OCI-LY3 (cell line): ENCODE data around the gene CACNB4.

ENCODE experiments used
- H2AFZ ChIP-seq: fragments of 200-600, 300-600 bp; shearing (Covaris generic); 2 replicates; pipeline ENCODE4 v1.6.0; 2014; ENCODE audit warnings: antibody characterized with exemption, low read depth, low read length
- H3K27ac ChIP-seq: fragments of 200-600, 300-600 bp; sonication (generic); 2 replicates; pipeline ENCODE4 v1.5.1; 2014; ENCODE audit warnings: mild to moderate bottlenecking, low read length, moderate library complexity, mixed read lengths
- H3K27me3 ChIP-seq: fragments of 200-600, 300-600 bp; sonication (generic); 2 replicates; pipeline ENCODE4 v1.6.1; 2014; ENCODE audit warnings: low read depth, low read length, mixed read lengths
- H3K36me3 ChIP-seq: fragments of 200-600, 300-600 bp; sonication (generic); replicated peaks from 2 replicates; pipeline ENCODE3; 2014; ENCODE audit warnings: low read depth, low read length, mixed read lengths
- H3K4me1 ChIP-seq: fragments of 300-600, 200-600 bp; sonication (generic); 2 replicates; pipeline ENCODE4 v1.6.1; 2014; ENCODE audit warnings: low read length, mixed read lengths
- H3K4me2 ChIP-seq: fragments of 200-600, 300-600 bp; sonication (generic); 2 replicates; pipeline ENCODE4 v1.6.1; 2014; ENCODE audit warnings: low read length, mixed read lengths
- H3K4me3 ChIP-seq: fragments of 300-600, 200-600 bp; sonication (generic); 2 replicates; pipeline ENCODE4 v1.5.1; 2014; ENCODE audit warnings: antibody characterized with exemption, mild to moderate bottlenecking, low read length, moderate library complexity
- H3K79me2 ChIP-seq: fragments of 300-600, 200-600 bp; shearing (Covaris generic); 2 replicates; pipeline ENCODE4 v1.6.1; 2014; ENCODE audit warnings: mild to moderate bottlenecking, low read length, mixed read lengths
- H3K9ac ChIP-seq: fragments of 300-600, 200-600 bp; shearing (Covaris generic); 2 replicates; pipeline ENCODE4 v1.6.0; 2014; ENCODE audit warnings: mild to moderate bottlenecking, low read length, moderate library complexity
- H3K9me3 ChIP-seq: fragments of 200-600, 300-600 bp; shearing (Covaris generic); 2 replicates; pipeline ENCODE4 v1.6.1; 2014; ENCODE audit warnings: low read length, mixed read lengths; ENCODE audit not compliant: insufficient read depth
- H4K20me1 ChIP-seq: fragments of 200-600, 300-600 bp; sonication (generic); 2 replicates; pipeline ENCODE4 v1.6.1; 2016; ENCODE audit warnings: low read length, mixed read lengths; ENCODE audit not compliant: insufficient read depth
- CTCF ChIP-seq: fragments of 200-600, 300-600 bp; sonication (generic); IDR thresholded peaks from 2 replicates; pipeline ENCODE4 v1.5.1; 2014; ENCODE audit warnings: antibody characterized with exemption, low read length, low read depth
- EZH2phosphoT487 ChIP-seq: fragments of 200-600 bp; shearing (Covaris generic); IDR thresholded peaks from 2 replicates; pipeline ENCODE4 v1.6.1; 2018; ENCODE audit warnings: antibody characterized with exemption, mixed run types, low read depth

Gene CACNB4

GRCh38 chr2:152098496-152099366 is at the start of gene CACNB4:
Gene CACNB4 (minus strand): TSS chr2:152099044.
- peak within 1 kb of the TSS; percentile 39; the same call in 1 of the 2 replicates for H3K9ac ChIP-seq

GRCh38 chr2:152134488-152135280 is 35.8 kb upstream of the CACNB4 start:
- peak overlapping the region; percentile 40 for H3K4me2 ChIP-seq
- no peak overlapping the region for H3K27ac ChIP-seq
- TF ChIP-seq CTCF (no peak), EZH2phosphoT487 (no peak)
- H3K9ac ChIP-seq: no peak overlapping the region
- no peaks in the 10 kb centered on the region for H3K9me3 ChIP-seq
- no peak overlapping the region for H2AFZ ChIP-seq
- peaks cover 4% of the 10 kb centered on the region for H3K36me3 ChIP-seq
- H3K27me3 ChIP-seq: no peaks in the 10 kb centered on the region
- no peak overlapping the region for H3K4me3 ChIP-seq
- H3K4me1 ChIP-seq: peaks cover 13% of the 10 kb centered on the region
- H4K20me1 ChIP-seq: no peaks in the 10 kb centered on the region
- no peaks in the 10 kb centered on the region for H3K79me2 ChIP-seq

More at GRCh38 chr2:152098496-152099366, at the start of gene CACNB4:
- TF ChIP-seq CTCF (no peak), EZH2phosphoT487 (no peak)
- Histone ChIP-seq H3K36me3 (no peaks in the 10 kb centered on the region), H4K20me1 (no peaks in the 10 kb centered on the region), H3K4me3 (peak within 1 kb of the TSS; percentile 83), H3K27ac (no peak within 1 kb of the TSS), H3K79me2 (no peaks in the 10 kb centered on the region), H3K27me3 (peaks cover 17% of the 10 kb centered on the region), H3K9me3 (no peaks in the 10 kb centered on the region), H2AFZ (peak within 1 kb of the TSS; percentile 52; the same call in 1 of the 2 replicates), H3K4me2 (peak within 1 kb of the TSS; percentile 72), H3K4me1 (peaks cover 9% of the 10 kb centered on the region)

DNA sequence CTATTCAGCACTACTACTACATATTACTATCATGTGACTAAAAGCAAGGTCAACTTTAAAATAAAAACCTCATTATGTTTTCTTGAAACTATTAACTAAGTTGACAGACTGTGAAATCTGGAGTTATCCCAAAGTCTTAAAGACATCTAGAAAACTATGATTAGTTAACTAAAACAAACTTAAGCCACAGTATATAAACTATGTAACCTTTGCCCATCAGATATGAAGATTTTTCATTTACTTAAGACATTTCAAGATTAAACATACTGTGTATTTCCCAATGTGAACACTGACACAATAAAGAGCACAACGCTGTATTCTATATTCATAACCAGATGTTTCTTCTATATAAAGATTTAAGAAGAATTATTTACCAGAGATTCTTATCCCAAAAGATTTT is 33.5 kb upstream of the CACNB4 start:
- no peaks in the 10 kb centered on the region for H4K20me1 ChIP-seq
- TF ChIP-seq CTCF: no peak
- TF ChIP-seq EZH2phosphoT487: no peak
- no peak overlapping the region for H2AFZ ChIP-seq
- H3K4me1 ChIP-seq: peaks cover 13% of the 10 kb centered on the region
- H3K4me2 ChIP-seq: no peak overlapping the region
- H3K79me2 ChIP-seq: no peaks in the 10 kb centered on the region
- H3K9me3 ChIP-seq: no peaks in the 10 kb centered on the region
- H3K27ac ChIP-seq: no peak overlapping the region
- no peaks in the 10 kb centered on the region for H3K36me3 ChIP-seq
- no peak overlapping the region for H3K9ac ChIP-seq
- no peaks in the 10 kb centered on the region for H3K27me3 ChIP-seq
- H3K4me3 ChIP-seq: no peak overlapping the region

GRCh38 chr2:152127628-152128027 is 28.8 kb upstream of the CACNB4 start:
- TF ChIP-seq CTCF: no peak
- no peak for TF ChIP-seq EZH2phosphoT487
- Histone ChIP-seq H3K27me3 (no peaks in the 10 kb centered on the region), H3K9me3 (no peaks in the 10 kb centered on the region), H3K4me3 (no peak overlapping the region), H2AFZ (no peak overlapping the region), H3K79me2 (no peaks in the 10 kb centered on the region), H3K36me3 (peaks cover 3% of the 10 kb centered on the region), H3K4me2 (no peak overlapping the region), H3K4me1 (no peaks in the 10 kb centered on the region), H4K20me1 (no peaks in the 10 kb centered on the region), H3K27ac (no peak overlapping the region), H3K9ac (no peak overlapping the region)
